COR-L47 (cell line): ENCODE data around the gene KCTD14.
A peak's percentile ranks its signal among the peaks of the same experiment; 100 is the strongest.
"Not testable (repeated sequence)": the region's sequence is repeated elsewhere in the genome, so short reads cannot be mapped to it uniquely, and the experiment has no call there.

Experiments used
- DNase-seq: peaks from one replicate; lab custom pipeline; 2025; lab: John Stamatoyannopoulos, UW

KCTD14 gene

GRCh38 chr11:78022397-78023396 is at the start of gene KCTD14:
KCTD14 (minus strand) TSS chr11:78023276; CDS start chr11:78023249, 27 bp downstream.
- DNase-seq: peak; percentile 91

DNA sequence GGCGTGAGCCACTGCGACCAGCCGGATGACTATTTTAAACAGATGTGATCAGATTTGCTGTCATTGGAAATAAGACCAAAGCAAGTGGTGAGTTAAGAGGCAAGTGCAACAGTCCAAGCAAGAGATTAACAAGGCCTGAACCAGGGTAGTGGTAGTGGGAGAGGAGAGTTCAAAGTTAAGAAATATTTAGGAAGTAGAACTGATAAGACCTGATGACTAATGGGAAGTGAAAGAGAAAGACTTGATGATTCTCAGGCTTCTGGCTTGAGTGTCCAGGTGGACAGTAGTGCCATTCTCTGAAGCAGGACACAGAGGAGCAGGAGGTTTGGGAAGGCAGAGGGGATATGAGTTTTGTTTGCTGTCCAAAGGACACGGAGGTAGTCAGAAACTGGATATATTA is 49.4 kb upstream of the KCTD14 start:
- no peak for DNase-seq

GRCh38 chr11:78071717-78072116 is 48.6 kb upstream of the KCTD14 start:
- no peak for DNase-seq

DNA sequence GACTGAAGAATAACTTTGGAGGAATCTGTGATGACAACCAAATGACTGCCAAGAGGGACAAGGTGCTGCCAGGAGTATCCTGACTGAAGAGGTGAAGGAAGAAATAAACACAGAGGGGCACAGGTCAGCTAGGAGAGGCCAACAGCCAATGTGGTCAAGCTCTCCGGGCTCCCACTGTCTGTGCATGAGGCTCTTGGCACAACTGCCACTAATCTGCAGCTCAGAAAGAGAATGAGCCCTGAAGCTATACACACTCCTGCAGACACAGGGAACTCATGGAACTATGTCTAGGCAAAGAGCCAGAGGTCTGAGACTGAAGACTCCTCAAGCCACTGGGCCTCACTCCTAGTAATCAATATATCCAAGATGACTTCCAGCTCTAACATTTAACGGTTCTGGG is 47.5 kb upstream of the KCTD14 start:
- no peak for DNase-seq

DNA sequence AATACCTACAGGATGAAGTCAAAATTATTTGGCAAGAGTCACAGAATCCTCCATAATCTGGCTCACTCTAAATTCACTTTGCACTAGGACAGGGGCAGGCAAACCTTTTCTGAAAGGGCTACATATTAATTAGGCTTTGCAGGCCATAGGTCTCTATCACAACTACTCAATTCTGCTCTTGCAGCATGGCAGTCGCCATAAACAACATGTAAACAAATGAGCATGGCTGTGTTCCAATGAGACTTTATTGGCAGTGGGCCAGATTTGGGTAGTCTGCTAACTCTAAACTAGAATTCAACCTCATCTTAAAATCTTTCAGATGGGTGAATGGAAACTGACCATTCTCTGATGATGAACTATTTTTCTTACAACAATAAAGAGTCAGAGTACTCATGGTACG is 46.4 kb upstream of the KCTD14 start:
- peak; percentile 54 for DNase-seq

DNA sequence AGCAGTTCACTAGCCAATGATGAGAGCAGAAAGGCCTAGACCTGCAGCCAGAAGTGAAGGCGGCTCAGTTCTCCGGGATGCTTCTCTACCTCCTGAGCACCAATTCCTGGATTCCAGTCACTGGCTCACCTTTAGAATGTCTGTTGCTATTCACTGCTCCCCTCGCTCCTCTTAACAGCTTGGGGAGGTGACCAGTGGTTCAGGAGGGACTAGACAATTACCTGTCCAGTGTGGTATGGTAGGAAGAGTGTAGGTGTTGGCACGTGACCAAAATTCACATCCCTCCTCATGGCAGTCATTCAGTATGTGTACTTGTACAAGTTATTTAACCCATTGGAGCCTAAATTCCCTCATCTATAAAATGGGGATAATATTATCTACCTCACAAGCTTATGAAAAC is 44.6 kb upstream of the KCTD14 start:
- no peak for DNase-seq

- DNase-seq: no peak
These were observed 43.4 kb upstream of the KCTD14 start for GRCh38 chr11:78066471-78066870.

GRCh38 chr11:78065203-78065602 is 42.1 kb upstream of the KCTD14 start:
- no peak for DNase-seq

DNA sequence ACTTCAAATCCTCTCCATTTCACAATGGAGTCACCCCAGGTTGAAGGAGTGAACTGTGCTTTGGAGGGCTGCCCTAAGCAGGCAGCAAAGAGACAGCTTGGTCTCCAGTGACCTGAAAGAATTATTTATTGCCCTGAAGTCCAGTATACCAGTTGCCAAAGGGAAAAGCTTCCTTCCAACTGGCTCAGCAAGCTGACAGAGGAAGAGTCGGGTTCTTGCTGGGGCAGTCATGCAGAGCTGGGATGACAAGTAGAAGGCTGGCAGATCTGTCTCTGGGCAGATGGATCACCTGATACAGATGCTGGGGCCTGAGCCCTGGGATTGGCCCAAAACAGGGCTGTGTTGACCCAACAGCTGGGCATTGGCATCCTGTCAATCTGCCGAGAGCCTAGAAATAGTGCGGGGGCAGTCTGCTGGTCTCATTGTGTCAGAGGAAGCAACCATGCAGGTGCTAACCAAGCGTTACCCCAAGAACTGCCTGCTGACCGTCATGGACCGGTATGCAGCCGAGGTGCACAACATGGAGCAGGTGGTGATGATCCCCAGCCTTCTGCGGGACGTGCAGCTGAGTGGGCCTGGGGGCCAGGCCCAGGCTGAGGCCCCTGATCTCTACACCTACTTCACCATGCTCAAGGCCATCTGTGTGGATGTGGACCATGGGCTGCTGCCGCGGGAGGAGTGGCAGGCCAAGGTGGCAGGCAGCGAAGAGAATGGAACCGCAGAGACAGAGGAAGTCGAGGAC is 40.5 kb upstream of the KCTD14 start, which contains the start of gene THRSP:
TSS of gene THRSP (plus strand) at position 422 of the 742 bp plus-strand sequence. CDS start at position 443, 21 bp downstream.
- DNase-seq: no peak

DNA sequence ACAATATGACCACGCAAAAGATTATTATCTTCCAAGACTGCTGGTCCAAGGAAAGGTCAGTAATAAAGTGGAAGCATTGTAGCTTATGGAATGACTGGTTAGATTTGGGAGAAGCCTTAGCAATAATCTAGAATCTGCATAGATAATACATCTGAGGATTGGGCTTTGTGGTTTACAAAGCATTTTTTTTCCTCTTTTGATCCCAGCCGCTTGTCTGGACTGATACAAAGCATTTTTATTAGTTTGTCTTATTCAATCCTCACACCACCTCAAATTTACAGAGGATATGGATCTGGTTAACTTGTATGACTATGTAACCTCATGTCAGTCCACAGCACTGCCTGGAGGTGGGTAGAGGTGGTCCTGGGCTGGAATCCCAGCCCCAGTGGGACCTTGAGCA is 39.6 kb upstream of the KCTD14 start:
- DNase-seq: no peak

- no peak for DNase-seq
These were observed 38.8 kb upstream of the KCTD14 start for GRCh38 chr11:78061921-78062311.

DNA sequence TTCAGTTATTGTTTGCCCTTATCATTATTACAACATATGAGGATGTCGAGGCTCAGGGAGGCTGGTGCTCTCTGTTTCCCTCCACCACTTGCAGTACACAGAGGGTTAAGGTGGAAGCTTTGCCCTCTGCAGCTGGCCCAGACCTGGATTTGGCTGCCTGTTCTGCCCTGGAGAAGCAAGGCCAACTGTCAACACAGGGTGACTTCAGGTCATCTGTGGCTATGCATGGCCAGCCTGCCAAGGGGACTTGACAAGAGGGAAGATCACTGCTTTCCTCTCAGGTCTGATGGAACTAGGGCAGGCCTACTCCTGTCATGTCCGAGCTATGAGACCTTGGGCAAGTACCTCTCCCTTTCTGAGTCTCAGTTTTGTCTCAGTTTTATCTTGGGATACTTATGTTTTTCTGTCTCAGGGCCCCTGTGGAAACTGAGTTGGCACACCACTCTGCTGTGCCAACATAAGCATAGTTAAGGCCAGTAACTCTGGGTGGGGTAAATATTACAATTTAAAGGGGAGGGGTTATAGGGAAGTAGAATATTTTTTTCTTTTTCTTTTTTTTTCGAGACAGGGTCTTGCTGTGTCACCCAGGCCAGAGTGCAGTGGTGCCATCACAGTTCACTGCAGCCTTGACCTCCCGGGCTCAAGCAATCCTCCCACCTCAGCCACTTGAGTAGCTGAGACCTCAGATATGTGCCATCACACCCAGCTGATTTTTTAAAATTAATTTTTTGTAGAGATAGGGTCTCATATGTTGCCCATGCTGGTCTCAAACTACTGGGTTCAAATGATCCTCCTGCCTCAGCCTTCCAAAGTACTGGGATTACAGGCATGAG is 38.2 kb upstream of the KCTD14 start:
- DNase-seq: no peak

- no peak for DNase-seq
These were observed 37.5 kb upstream of the KCTD14 start for GRCh38 chr11:78060533-78060932.

DNA sequence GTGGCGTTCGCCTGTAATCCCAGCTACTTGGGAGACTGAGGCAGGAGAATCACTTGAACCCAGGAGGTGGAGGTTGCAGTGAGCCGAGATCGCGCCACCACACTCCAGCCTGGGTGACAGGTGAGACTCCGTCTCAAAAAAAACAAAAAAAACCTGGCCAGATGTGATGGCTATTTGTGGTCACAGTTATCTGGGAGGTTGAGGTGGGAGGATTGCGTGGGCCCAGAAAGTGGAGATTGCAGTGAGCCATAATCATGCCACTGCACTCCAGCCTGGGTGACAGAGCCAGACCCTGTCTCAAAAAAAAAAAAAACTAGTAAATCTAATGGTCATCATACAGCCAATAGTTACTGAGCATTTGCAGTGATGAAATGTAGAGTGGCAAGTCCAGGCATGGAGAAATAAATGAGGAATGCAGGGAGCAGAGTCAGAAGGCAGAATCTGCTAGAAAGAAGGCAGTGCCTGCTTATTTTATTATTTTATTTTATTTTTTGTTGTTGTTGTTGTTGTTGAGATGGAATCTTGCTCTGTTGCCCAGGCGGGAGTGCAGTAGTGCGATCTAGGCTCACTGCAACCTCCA is 36.8 kb upstream of the KCTD14 start:
- not testable (repeated sequence) for DNase-seq

DNA sequence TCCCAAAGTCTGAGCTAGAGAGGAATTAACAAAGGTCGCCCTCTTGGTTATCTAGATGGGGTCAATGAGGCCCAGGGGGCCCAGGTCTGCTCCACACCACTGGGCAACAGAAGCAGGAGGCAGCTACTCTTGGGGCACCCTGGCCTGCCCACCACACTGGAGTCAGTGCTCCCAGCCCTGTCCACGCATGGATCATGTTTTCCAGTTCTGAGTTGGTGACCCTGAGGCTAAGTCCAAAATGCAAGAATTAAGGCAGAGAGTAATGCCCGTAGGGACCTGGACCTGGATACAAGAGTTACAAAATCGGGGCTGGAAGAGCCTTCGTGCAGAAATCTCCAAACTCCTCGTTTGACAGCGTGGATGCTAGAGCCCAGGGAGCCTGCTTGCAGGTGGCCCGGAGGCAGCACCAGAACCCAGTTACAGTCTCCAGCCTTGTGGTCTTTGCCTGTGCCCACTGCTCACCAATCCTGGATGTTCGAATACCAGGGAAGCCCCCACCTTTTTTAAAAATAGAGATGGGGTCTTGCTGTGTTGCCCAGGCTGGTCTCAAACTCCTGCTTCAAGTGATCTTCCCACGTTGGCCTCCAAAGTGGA is 34.5 kb upstream of the KCTD14 start:
- no peak for DNase-seq

- no peak for DNase-seq
These were observed 33.0 kb upstream of the KCTD14 start for GRCh38 chr11:78056093-78056492.

- DNase-seq: no peak
These were observed 31.9 kb upstream of the KCTD14 start for GRCh38 chr11:78054971-78055370.

GRCh38 chr11:78050964-78051831 is 28.1 kb upstream of the KCTD14 start:
- DNase-seq: no peak

DNA sequence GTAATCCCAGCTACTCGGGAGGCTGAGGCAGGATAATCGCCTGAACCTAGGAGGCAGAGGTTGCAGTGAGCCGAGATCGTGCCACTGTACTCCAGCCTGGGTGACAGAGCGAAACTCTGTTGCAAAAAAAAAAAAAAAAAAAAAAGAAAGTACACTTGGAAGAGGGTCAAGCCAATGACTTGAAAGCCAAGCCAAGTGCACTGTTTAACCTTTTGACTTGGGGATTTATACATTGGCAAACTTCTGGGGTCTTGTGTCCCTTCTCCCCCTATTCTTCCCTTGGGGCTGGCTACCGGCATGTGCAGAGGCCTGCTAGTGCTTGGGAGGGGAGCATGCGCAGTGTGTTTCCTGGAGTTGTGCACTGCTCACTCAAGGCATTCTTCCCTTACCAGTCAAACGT is 26.3 kb upstream of the KCTD14 start:
- DNase-seq: no peak

- DNase-seq: no peak
These were observed 25.5 kb upstream of the KCTD14 start for GRCh38 chr11:78048561-78048960.
